Coronary artery (tissue), 2 donors: Measurements from ENCODE around the gene SQOR.

Experiments
- DNase-seq: peaks from one replicate; pipeline ENCODE4 v3.0.0-alpha.2; 2017; ENCODE audit warnings: low spot score
- H3K27ac ChIP-seq, 2 donors: fragments of 200-600 bp; sonication (generic); one replicate each; pipeline ENCODE4 v1.5.1; 2016 to 2019
- H3K4me3 ChIP-seq: fragments of 200-600 bp; sonication (generic); 2 replicates; pipeline ENCODE4 v1.5.1; 2016; ENCODE audit warnings: mild to moderate bottlenecking, moderate library complexity
- CTCF ChIP-seq: fragments of 200-600 bp; sonication (generic); IDR thresholded peaks from one replicate; pipeline ENCODE4 v1.5.1; 2019; ENCODE audit warnings: antibody characterized with exemption

Gene SQOR

DNA sequence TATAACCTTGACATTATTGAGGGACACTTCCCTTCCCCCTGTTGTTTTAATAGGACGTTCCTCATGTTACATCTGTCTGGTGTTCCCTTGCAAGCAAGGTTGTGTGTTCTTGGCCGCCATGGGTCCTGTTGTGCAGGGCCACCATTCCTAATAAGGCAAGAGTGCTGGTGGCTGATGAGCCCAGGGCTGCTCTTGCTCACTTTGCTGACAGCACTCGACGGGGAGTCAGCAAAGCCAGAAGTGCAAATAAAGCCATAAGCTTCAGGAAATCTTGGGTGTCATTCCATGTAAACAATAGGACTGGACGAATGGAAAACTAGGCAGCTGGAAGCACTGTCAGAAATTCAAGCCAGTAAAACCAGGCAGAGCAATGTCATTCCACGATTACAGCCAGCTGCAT is 75.8 kb downstream of the SQOR start:
- DNase-seq = no peak
- TF ChIP-seq CTCF = no peak
- H3K27ac ChIP-seq = no peak overlapping the region
- no peak overlapping the region for H3K4me3 ChIP-seq

- peak; percentile 81 for TF ChIP-seq CTCF
- Histone ChIP-seq H3K27ac (no peak overlapping the region), H3K4me3 (peak overlapping the region; percentile 52)
- no peak for DNase-seq
Observed at GRCh38 chr15:45714590-45715488, 80.0 kb downstream of the SQOR start.

DNA sequence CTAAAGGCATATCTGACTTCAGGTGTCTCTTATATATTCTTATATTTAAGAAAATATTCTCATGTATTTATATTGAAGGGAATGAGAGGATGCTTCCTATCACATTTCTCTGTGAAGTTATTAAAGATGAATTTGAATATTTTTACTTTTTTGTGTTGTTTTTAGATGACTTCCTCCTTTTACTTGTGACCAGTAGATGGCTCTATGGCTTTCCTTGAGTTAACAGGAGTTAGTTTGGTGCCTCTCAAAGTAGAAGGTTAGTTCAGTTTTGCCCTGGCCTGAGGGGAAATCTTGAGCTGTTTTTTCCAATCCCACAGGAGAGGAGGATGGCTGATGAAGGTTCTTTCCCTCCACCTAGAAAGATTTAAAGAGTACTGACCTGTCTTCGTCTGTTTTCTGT is 80.7 kb downstream of the SQOR start:
- no peak overlapping the region for H3K27ac ChIP-seq
- H3K4me3 ChIP-seq = no peak overlapping the region
- no peak for DNase-seq
- peak; percentile 14 for TF ChIP-seq CTCF

DNA sequence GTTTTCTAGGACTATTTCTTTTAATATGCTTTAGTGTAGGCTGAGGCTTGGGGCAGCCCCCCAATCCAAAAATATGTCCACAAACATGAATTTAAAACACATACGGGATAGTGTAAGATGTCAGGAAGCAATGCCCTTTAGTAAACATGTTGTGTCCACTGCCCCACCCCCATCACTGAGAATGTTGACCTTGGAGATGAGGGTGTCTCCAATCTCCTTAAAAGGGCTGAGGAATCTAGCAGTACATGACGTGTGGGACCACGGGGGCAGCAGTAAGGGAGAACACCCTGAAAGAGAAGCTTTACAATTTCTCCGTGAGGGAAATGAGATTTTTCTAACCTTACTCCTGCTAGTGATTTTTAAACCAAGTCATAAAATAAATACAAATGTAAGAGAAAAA is 84.7 kb downstream of the SQOR start:
- no peak for DNase-seq
- no peak for TF ChIP-seq CTCF
- Histone ChIP-seq H3K4me3 (no peak overlapping the region), H3K27ac (no peak overlapping the region)

DNA sequence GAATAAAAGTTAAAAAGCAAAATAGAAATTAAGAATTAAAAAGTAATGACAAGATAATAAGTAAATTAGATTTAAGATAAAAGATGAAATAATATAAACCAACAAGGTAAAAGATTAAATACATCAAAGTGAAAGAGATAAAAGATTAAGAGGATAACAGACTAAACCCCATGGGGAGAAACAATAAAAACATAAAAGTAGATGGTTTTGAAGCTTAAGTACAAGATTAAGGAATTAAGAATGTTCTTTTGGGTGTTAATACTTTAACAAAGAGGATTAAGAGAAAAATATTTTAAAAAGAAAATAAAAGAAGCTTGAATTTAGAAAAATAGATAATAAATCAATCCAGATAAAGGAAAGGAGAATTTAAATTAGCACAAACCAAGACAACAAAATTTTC is 85.4 kb downstream of the SQOR start:
- DNase-seq = no peak
- H3K4me3 ChIP-seq = no peak overlapping the region
- TF ChIP-seq CTCF = no peak
- H3K27ac ChIP-seq = no peak overlapping the region

- no peak overlapping the region for H3K27ac ChIP-seq
- DNase-seq = no peak
- no peak overlapping the region for H3K4me3 ChIP-seq
- TF ChIP-seq CTCF = no peak
Observed at GRCh38 chr15:45728641-45729040, 93.8 kb downstream of the SQOR start.

- no peak for DNase-seq
- no peak overlapping the region for H3K4me3 ChIP-seq
- TF ChIP-seq CTCF = no peak
- H3K27ac ChIP-seq = no peak overlapping the region
Observed at GRCh38 chr15:45729141-45729540, 94.3 kb downstream of the SQOR start.
